Liver (tissue), 9 donors: Measurements from ENCODE around the gene ITGB1BP1. TPM values are rescaled to one million over a fixed set of nuclear protein-coding genes. Genes with fewer than 3 reads are reported as not detected.

ENCODE experiments used
- DNase-seq: peaks from one replicate; pipeline ENCODE4 v3.0.0-alpha.2; 2017; ENCODE audit warnings: low spot score
- H3K27ac ChIP-seq, 2 donors: one replicate each; pipeline ENCODE4 v1.7.0; 2013; ENCODE audit warnings: inconsistent platforms in 2 of 2, low read length in 2 of 2, control low read depth in 1 of 2, low read depth in 1 of 2, mild to moderate bottlenecking in 1 of 2
- H3K27me3 ChIP-seq, 4 donors: one replicate each; pipeline versions ENCODE4 v1.6.1 to v1.7.0; 2013; ENCODE audit warnings: low read length in 3 of 4, inconsistent platforms in 1 of 4, mild to moderate bottlenecking in 1 of 4, moderate library complexity in 1 of 4; ENCODE audit not compliant: control insufficient read depth in 4 of 4, insufficient read depth in 4 of 4
- H3K36me3 ChIP-seq, 4 donors: one replicate each; pipeline versions ENCODE4 v1.6.1 to v1.7.0; 2013; ENCODE audit warnings: low read length in 3 of 4, mild to moderate bottlenecking in 3 of 4, low read depth in 1 of 4, moderate library complexity in 1 of 4; ENCODE audit not compliant: control insufficient read depth in 4 of 4, insufficient read depth in 3 of 4
- H3K4me1 ChIP-seq, 4 donors: one replicate each; pipeline versions ENCODE4 v1.6.1 to v1.7.0; 2013; ENCODE audit warnings: low read length in 3 of 4, mild to moderate bottlenecking in 3 of 4, moderate library complexity in 1 of 4; ENCODE audit not compliant: control insufficient read depth in 4 of 4, insufficient read depth in 4 of 4
- H3K4me3 ChIP-seq, 3 donors: one replicate each; pipeline versions ENCODE4 v1.6.1 to v1.7.0; 2013; ENCODE audit warnings: low read length in 3 of 3, control low read depth in 1 of 3, low read depth in 1 of 3, mild to moderate bottlenecking in 1 of 3
- H3K9ac ChIP-seq, 2 donors: one replicate each; pipeline ENCODE4 v1.7.0; 2013; ENCODE audit warnings: low read length in 2 of 2, mild to moderate bottlenecking in 2 of 2, moderate library complexity in 2 of 2, control low read depth in 1 of 2, low read depth in 1 of 2
- H3K9me3 ChIP-seq, 4 donors: one replicate each; pipeline versions ENCODE4 v1.6.1 to v1.7.0; 2013; ENCODE audit warnings: low read length in 3 of 4; ENCODE audit not compliant: control insufficient read depth in 4 of 4
- EGR1 ChIP-seq, 2 donors: IDR thresholded peaks; 2 replicates each; pipeline ENCODE4 v1.6.1; 2016 to 2018; ENCODE audit warnings: antibody characterized with exemption in 2 of 2, low read depth in 2 of 2
- FOXA1 ChIP-seq: IDR thresholded peaks from 2 replicates; pipeline ENCODE4 v1.6.1; 2016; ENCODE audit warnings: antibody characterized with exemption
- FOXA2 ChIP-seq: IDR thresholded peaks from 2 replicates; pipeline ENCODE4 v1.6.1; 2016; ENCODE audit warnings: antibody characterized with exemption
- HNF4A ChIP-seq, 2 donors: conservative IDR thresholded peaks; 2 replicates each; pipeline ENCODE4 v1.6.1; 2016; ENCODE audit warnings: antibody characterized with exemption in 2 of 2, mild to moderate bottlenecking in 2 of 2
- JUND ChIP-seq, 2 donors: IDR thresholded peaks; 2 replicates each; pipeline ENCODE4 v1.6.1; 2016; ENCODE audit warnings: antibody characterized with exemption in 2 of 2
- RAD21 ChIP-seq, 2 donors: IDR thresholded peaks; 2 replicates each; pipeline ENCODE4 v1.6.1; 2016; ENCODE audit warnings: antibody characterized with exemption in 2 of 2, mild to moderate bottlenecking in 2 of 2
- RXRA ChIP-seq, 2 donors: IDR thresholded peaks; 2 replicates each; pipeline ENCODE4 v1.6.1; 2017 to 2018; ENCODE audit warnings: antibody characterized with exemption in 2 of 2, mild to moderate bottlenecking in 1 of 2
- SP1 ChIP-seq: IDR thresholded peaks from 2 replicates; pipeline ENCODE4 v1.6.1; 2018; ENCODE audit warnings: antibody characterized with exemption, mild to moderate bottlenecking
- TAF1 ChIP-seq: conservative IDR thresholded peaks from 2 replicates; pipeline ENCODE4 v1.6.1; 2016; ENCODE audit warnings: antibody characterized with exemption, mild to moderate bottlenecking
- YY1 ChIP-seq: IDR thresholded peaks from 2 replicates; pipeline ENCODE4 v1.6.1; 2016; ENCODE audit warnings: antibody characterized with exemption, mild to moderate bottlenecking
- WGBS: extraction: QIAGEN DNeasy Blood & Tissue Kit; methylation state at CpG from one replicate; pipeline ENCODE4 v1.1.7; 2013; 5-methylcytosine and 5-hydroxymethylcytosine counted together
- polyA plus RNA-seq, 2 donors: library from polyadenylated mRNA; stranded (reverse) in 1 of 2; unstranded in 1 of 2; fragments of 200-250 nt in 1 of 2; fragments of >200 nt in 1 of 2; fragmentation: Nextera tagmentation in 1 of 2; extraction: Ambion mirVana in 1 of 2; gene quantifications; one replicate each; pipeline versions ENCODE4 v1.2.1 to v1.2.3, GENCODE V29; 2013 to 2015
- total RNA-seq, 2 donors: library from RNA; depleted of rRNA; stranded (reverse); fragments of >200 nt; gene quantifications; one replicate each; pipeline ENCODE4 v1.2.3, GENCODE V29; 2014
- TF ChIP-seq, protein P1 (sequence below): IDR thresholded peaks from 2 replicates; pipeline ENCODE4 v1.6.1; 2016; ENCODE audit warnings: antibody characterized with exemption
- TF ChIP-seq, protein P2 (sequence below): IDR thresholded peaks from 2 replicates; pipeline ENCODE4 v1.6.1; 2016; ENCODE audit warnings: antibody characterized with exemption, mild to moderate bottlenecking
- TF ChIP-seq, protein P3 (sequence below): IDR thresholded peaks from 2 replicates; pipeline ENCODE4 v1.6.1; 2016; ENCODE audit warnings: antibody characterized with exemption
- TF ChIP-seq, protein P4 (sequence below): fragments of 150-350 bp; IDR thresholded peaks from 2 replicates; pipeline ENCODE4 v1.5.1; 2017; ENCODE audit warnings: improper control_type of control experiment, low read depth, low read length; ENCODE audit not compliant: missing input control
- TF ChIP-seq, protein P5 (sequence below): IDR thresholded peaks from 2 replicates; pipeline ENCODE4 v1.6.1; 2016; ENCODE audit warnings: antibody characterized with exemption
- donor health status: healthy.
- donor health status: healthy.
- donor health status: healthy.
- donor health status: healthy.
- donor health status: healthy.

The ITGB1BP1 gene
- total and polyA plus RNA-seq, 4 donors, result 6.6 to 30.9 (median 13.7) TPM

DNA sequence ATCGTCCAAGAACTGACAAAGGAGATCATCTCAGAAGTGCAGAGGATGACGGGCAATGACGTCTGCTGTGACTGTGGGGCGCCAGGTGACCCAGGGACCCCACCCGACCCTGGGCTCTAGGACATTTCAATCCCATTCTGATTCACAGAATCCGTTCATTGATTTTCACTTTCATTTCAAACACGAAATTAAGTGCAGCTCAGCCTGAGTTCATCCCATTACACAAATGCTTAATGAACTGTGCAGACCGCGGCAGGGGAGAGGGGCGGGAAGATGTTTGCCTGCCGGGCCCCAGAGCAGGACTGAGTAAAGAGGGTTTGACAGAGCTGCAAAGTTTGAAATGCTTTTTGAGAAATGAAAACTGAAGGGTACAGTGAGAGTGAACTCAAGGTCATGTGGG lies 67.1 kb downstream of the ITGB1BP1 start:
- DNase-seq, result no peak
- TF ChIP-seq SP1 (no peak), HNF4A (conservative IDR thresholded peaks at IDR 0.05) (no peak)
- TF ChIP-seq, protein P1, sequence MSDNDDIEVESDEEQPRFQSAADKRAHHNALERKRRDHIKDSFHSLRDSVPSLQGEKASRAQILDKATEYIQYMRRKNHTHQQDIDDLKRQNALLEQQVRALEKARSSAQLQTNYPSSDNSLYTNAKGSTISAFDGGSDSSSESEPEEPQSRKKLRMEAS, result no peak
- TF ChIP-seq, protein P2, sequence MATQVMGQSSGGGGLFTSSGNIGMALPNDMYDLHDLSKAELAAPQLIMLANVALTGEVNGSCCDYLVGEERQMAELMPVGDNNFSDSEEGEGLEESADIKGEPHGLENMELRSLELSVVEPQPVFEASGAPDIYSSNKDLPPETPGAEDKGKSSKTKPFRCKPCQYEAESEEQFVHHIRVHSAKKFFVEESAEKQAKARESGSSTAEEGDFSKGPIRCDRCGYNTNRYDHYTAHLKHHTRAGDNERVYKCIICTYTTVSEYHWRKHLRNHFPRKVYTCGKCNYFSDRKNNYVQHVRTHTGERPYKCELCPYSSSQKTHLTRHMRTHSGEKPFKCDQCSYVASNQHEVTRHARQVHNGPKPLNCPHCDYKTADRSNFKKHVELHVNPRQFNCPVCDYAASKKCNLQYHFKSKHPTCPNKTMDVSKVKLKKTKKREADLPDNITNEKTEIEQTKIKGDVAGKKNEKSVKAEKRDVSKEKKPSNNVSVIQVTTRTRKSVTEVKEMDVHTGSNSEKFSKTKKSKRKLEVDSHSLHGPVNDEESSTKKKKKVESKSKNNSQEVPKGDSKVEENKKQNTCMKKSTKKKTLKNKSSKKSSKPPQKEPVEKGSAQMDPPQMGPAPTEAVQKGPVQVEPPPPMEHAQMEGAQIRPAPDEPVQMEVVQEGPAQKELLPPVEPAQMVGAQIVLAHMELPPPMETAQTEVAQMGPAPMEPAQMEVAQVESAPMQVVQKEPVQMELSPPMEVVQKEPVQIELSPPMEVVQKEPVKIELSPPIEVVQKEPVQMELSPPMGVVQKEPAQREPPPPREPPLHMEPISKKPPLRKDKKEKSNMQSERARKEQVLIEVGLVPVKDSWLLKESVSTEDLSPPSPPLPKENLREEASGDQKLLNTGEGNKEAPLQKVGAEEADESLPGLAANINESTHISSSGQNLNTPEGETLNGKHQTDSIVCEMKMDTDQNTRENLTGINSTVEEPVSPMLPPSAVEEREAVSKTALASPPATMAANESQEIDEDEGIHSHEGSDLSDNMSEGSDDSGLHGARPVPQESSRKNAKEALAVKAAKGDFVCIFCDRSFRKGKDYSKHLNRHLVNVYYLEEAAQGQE, result no peak
- Histone ChIP-seq H3K4me3 (peak overlapping the region in 1 of 3 donors; percentile 6), H3K36me3 (peaks cover 0 to 7% (median 3%) of the 10 kb centered on the region in 4 donors), H3K27me3 (no peaks in the 10 kb centered on the region), H3K27ac (no peak overlapping the region), H3K9me3 (no peaks in the 10 kb centered on the region), H3K9ac (no peak overlapping the region), H3K4me1 (no peaks in the 10 kb centered on the region)
- 82% methylated on average over 11 of the region's 11 CpGs for WGBS

DNA sequence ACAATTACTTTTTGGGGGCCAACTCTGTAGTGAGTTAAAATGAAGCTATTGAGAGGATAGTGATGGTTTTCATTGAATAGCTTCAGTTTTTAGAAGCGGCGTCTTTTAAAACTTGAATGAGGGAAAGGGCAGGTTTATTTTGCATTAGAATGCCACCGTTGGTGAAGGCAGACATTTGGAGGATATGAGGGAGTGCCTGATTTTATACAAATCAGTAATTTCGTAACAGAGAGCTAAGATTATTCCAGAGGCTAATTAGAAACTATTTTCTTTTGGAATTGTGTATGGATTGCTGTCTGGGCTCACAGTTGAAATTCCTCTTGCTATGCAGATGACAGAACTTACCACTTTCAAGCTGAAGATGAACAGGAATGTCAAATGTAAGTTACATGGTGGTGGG lies 67.6 kb downstream of the ITGB1BP1 start:
- no peak for DNase-seq
- no peaks in the 10 kb centered on the region for H3K4me1 ChIP-seq
- no peaks in the 10 kb centered on the region for H3K9me3 ChIP-seq
- peaks cover 0 to 7% (median 5%) of the 10 kb centered on the region in 4 donors for H3K36me3 ChIP-seq
- H3K4me3 ChIP-seq, result no peak overlapping the region
- H3K9ac ChIP-seq, result no peak overlapping the region
- no peak overlapping the region for H3K27ac ChIP-seq
- WGBS, result 83% methylated on average over 4 of the region's 4 CpGs
- H3K27me3 ChIP-seq, result no peaks in the 10 kb centered on the region
- TF ChIP-seq HNF4A (conservative IDR thresholded peaks at IDR 0.05) (no peak), JUND (IDR thresholded peaks at IDR 0.05) (no peak), TAF1 (no peak), SP1 (no peak)
- TF ChIP-seq, protein P3, sequence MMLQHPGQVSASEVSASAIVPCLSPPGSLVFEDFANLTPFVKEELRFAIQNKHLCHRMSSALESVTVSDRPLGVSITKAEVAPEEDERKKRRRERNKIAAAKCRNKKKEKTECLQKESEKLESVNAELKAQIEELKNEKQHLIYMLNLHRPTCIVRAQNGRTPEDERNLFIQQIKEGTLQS, result no peak

DNA sequence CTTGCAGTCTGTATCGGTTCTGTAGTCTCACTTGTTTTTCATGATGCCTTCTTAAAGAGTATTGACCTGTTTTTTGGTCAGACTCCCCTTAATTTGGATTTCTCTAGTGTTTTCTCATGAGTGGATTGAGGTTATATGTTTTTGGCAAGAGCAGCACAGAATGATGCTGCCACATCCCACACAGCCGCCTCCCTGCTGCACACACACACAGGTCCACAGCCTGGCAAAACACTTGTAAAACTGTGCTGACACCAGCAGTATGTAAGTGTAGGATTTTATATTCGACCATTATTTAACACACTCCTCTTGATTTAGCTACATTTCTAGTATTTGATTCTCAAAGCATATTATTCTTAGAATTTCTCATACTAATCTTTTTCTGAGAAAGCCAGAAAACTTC lies 68.1 kb downstream of the ITGB1BP1 start:
- peaks cover 0 to 7% (median 5%) of the 10 kb centered on the region in 4 donors for H3K36me3 ChIP-seq
- no peak for DNase-seq
- TF ChIP-seq, protein P3, result no peak
- TF ChIP-seq, protein P1, result no peak
- TF ChIP-seq HNF4A (conservative IDR thresholded peaks at IDR 0.05), result no peak
- TF ChIP-seq RXRA (IDR thresholded peaks at IDR 0.05), result no peak
- TF ChIP-seq, protein P4, sequence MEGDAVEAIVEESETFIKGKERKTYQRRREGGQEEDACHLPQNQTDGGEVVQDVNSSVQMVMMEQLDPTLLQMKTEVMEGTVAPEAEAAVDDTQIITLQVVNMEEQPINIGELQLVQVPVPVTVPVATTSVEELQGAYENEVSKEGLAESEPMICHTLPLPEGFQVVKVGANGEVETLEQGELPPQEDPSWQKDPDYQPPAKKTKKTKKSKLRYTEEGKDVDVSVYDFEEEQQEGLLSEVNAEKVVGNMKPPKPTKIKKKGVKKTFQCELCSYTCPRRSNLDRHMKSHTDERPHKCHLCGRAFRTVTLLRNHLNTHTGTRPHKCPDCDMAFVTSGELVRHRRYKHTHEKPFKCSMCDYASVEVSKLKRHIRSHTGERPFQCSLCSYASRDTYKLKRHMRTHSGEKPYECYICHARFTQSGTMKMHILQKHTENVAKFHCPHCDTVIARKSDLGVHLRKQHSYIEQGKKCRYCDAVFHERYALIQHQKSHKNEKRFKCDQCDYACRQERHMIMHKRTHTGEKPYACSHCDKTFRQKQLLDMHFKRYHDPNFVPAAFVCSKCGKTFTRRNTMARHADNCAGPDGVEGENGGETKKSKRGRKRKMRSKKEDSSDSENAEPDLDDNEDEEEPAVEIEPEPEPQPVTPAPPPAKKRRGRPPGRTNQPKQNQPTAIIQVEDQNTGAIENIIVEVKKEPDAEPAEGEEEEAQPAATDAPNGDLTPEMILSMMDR, result no peak
- TF ChIP-seq EGR1 (IDR thresholded peaks at IDR 0.05; ENCODE audit: low read depth in 2 of 2), result no peak
- no peak for TF ChIP-seq TAF1
- TF ChIP-seq FOXA2, result no peak
- no peak for TF ChIP-seq SP1
- TF ChIP-seq FOXA1, result no peak
- TF ChIP-seq, protein P2, result no peak
- no peak for TF ChIP-seq YY1
- TF ChIP-seq, protein P5, sequence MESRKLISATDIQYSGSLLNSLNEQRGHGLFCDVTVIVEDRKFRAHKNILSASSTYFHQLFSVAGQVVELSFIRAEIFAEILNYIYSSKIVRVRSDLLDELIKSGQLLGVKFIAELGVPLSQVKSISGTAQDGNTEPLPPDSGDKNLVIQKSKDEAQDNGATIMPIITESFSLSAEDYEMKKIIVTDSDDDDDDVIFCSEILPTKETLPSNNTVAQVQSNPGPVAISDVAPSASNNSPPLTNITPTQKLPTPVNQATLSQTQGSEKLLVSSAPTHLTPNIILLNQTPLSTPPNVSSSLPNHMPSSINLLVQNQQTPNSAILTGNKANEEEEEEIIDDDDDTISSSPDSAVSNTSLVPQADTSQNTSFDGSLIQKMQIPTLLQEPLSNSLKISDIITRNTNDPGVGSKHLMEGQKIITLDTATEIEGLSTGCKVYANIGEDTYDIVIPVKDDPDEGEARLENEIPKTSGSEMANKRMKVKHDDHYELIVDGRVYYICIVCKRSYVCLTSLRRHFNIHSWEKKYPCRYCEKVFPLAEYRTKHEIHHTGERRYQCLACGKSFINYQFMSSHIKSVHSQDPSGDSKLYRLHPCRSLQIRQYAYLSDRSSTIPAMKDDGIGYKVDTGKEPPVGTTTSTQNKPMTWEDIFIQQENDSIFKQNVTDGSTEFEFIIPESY, result no peak
- no peak for TF ChIP-seq RAD21 (IDR thresholded peaks at IDR 0.05)

More for the DNA sequence above, 68.1 kb downstream of the ITGB1BP1 start:
- WGBS, result 92% methylated on average over 3 of the region's 3 CpGs
- Histone ChIP-seq H3K4me1 (no peaks in the 10 kb centered on the region), H3K9me3 (no peaks in the 10 kb centered on the region), H3K9ac (no peak overlapping the region), H3K4me3 (no peak overlapping the region), H3K27me3 (no peaks in the 10 kb centered on the region), H3K27ac (no peak overlapping the region)
